GM23338 (cell line): Measurements from ENCODE around the gene SEC16A. TPM values are rescaled to one million over a fixed set of nuclear protein-coding genes. Genes with fewer than 3 reads are reported as not detected.

ENCODE experiments used
- ATAC-seq: fragments of 200-7000 bp; cut with Tn5 transposase; 3 replicates; pipeline ENCODE4 v1.9.1; 2020
- DNase-seq: peaks from one replicate; pipeline ENCODE4 v3.0.0-alpha.2; 2015; ENCODE audit warnings: low spot score
- H2AFZ ChIP-seq: fragments of 200-600 bp; sonication (generic); 2 replicates; pipeline ENCODE4 v1.8.0; 2016; ENCODE audit warnings: antibody characterized with exemption, mild to moderate bottlenecking, moderate library complexity
- H3F3A ChIP-seq: fragments of 200-600 bp; sonication (generic); replicated peaks from 2 replicates; pipeline ENCODE4 v1.8.0; 2017; ENCODE audit warnings: antibody characterized with exemption, mixed run types, low read depth
- H3K27ac ChIP-seq: fragments of 200-600 bp; sonication (generic); 2 replicates; pipeline ENCODE4 v1.6.1; 2016; ENCODE audit warnings: low read depth
- H3K27me3 ChIP-seq: fragments of 200-600 bp; sonication (generic); 2 replicates; pipeline ENCODE4 v1.8.0; 2016; ENCODE audit warnings: mild to moderate bottlenecking, mixed run types, moderate library complexity; ENCODE audit not compliant: insufficient read depth
- H3K36me3 ChIP-seq: fragments of 200-600 bp; sonication (generic); 2 replicates; pipeline ENCODE4 v1.8.0; 2016; ENCODE audit warnings: mild to moderate bottlenecking; ENCODE audit not compliant: insufficient read depth
- H3K4me1 ChIP-seq: fragments of 200-600 bp; sonication (generic); 2 replicates; pipeline ENCODE4 v1.8.0; 2016; ENCODE audit warnings: mild to moderate bottlenecking, moderate library complexity; ENCODE audit not compliant: insufficient read depth
- H3K4me2 ChIP-seq: fragments of 200-600 bp; sonication (generic); 2 replicates; pipeline ENCODE4 v1.7.1; 2017; ENCODE audit warnings: mixed run types
- H3K4me3 ChIP-seq: fragments of 200-600 bp; sonication (generic); 2 replicates; pipeline ENCODE4 v1.6.1; 2016; ENCODE audit warnings: mixed run types
- H3K79me2 ChIP-seq: fragments of 200-600 bp; sonication (generic); replicated peaks from 2 replicates; pipeline ENCODE4 v1.8.0; 2017; ENCODE audit warnings: mild to moderate bottlenecking; ENCODE audit not compliant: insufficient read depth
- H3K9me2 ChIP-seq: fragments of 200-600 bp; sonication (generic); 2 replicates; pipeline ENCODE4 v1.8.0; 2017; ENCODE audit not compliant: insufficient read depth
- H4K20me1 ChIP-seq: fragments of 200-600 bp; sonication (generic); replicated peaks from 2 replicates; pipeline ENCODE4 v1.8.0; 2017; ENCODE audit warnings: mild to moderate bottlenecking; ENCODE audit not compliant: insufficient read depth
- H3K27ac Mint-ChIP-seq: 2 replicates; pipeline ENCODE4 v1.8.0; 2020; ENCODE audit warnings: inconsistent platforms, mild to moderate bottlenecking, moderate library complexity, mixed read lengths
- H3K27me3 Mint-ChIP-seq: 3 replicates; pipeline ENCODE4 v1.8.0; 2022; ENCODE audit warnings: low read depth, mild to moderate bottlenecking, moderate library complexity, mixed read lengths, inconsistent platforms; ENCODE audit not compliant: insufficient read depth, poor library complexity
- H3K36me3 Mint-ChIP-seq: 3 replicates; pipeline ENCODE4 v1.8.0; 2021; ENCODE audit warnings: low read depth, mild to moderate bottlenecking, inconsistent platforms, moderate library complexity, mixed read lengths
- H3K4me1 Mint-ChIP-seq: 3 replicates; pipeline ENCODE4 v1.8.0; 2020; ENCODE audit warnings: mild to moderate bottlenecking, inconsistent platforms, mixed read lengths
- H3K4me3 Mint-ChIP-seq: 3 replicates; pipeline ENCODE4 v1.8.0; 2021; ENCODE audit warnings: moderate library complexity, mild to moderate bottlenecking, inconsistent platforms, mixed read lengths
- H3K9me3 Mint-ChIP-seq: 3 replicates; pipeline ENCODE4 v1.8.0; 2020; ENCODE audit warnings: moderate library complexity, mild to moderate bottlenecking, inconsistent platforms, mixed read lengths
- CTCF ChIP-seq, 2 experiments: fragments of 200-600 bp in 1 of 2; sonication (generic) in 1 of 2; conservative IDR thresholded peaks; 2 replicates each; pipeline versions ENCODE4 v1.5.1 to v1.6.1; 2016 to 2017; ENCODE audit warnings: antibody characterized with exemption in 2 of 2, low read depth in 2 of 2, mild to moderate bottlenecking in 2 of 2, moderate library complexity in 1 of 2
- ETS1 ChIP-seq: IDR thresholded peaks from 2 replicates; pipeline ENCODE4 v1.6.1; 2016; ENCODE audit warnings: antibody characterized with exemption
- EZH2 ChIP-seq: fragments of 200-600 bp; sonication (generic); IDR thresholded peaks from one replicate; pipeline ENCODE4 v1.8.0; 2017; ENCODE audit warnings: antibody characterized with exemption, mild to moderate bottlenecking, low read depth; ENCODE audit not compliant: unreplicated experiment
- EZH2phosphoT487 ChIP-seq: fragments of 200-600 bp; sonication (generic); IDR thresholded peaks from one replicate; pipeline ENCODE4 v1.8.1; 2018; ENCODE audit warnings: antibody characterized with exemption; ENCODE audit not compliant: unreplicated experiment
- NANOG ChIP-seq: IDR thresholded peaks from 2 replicates; pipeline ENCODE4 v1.6.1; 2016; ENCODE audit warnings: antibody characterized with exemption, borderline replicate concordance
- REST ChIP-seq: IDR thresholded peaks from one replicate; pipeline ENCODE4 v1.6.1; 2018; ENCODE audit warnings: antibody characterized with exemption; ENCODE audit not compliant: unreplicated experiment
- STAT1 ChIP-seq: IDR thresholded peaks from one replicate; pipeline ENCODE4 v1.6.1; 2016; ENCODE audit warnings: antibody characterized with exemption; ENCODE audit not compliant: unreplicated experiment
- ZNF114 ChIP-seq: fragments of 250-450 bp; sonication (Bioruptor Pico); IDR thresholded peaks from 2 replicates; pipeline ENCODE4 v1.5.0; 2020; ENCODE audit warnings: mild to moderate bottlenecking, moderate library complexity
- polyA plus RNA-seq: library from polyadenylated mRNA; unstranded; fragments of >200 nt; fragmentation: Nextera tagmentation; extraction: Ambion mirVana; gene quantifications from 2 replicates; pipeline ENCODE4 v1.2.1, GENCODE V29; 2016
- total RNA-seq: library from RNA; depleted of rRNA; stranded (reverse); fragments of >200 nt; shearing (Covaris generic); gene quantifications from 2 replicates; pipeline ENCODE4 v1.2.3, GENCODE V29; 2014

Gene SEC16A
- total and polyA plus RNA-seq, 2 experiments from 2014 or later, result 34.0 to 59.2 TPM

GRCh38 chr9:136432591-136432990, 50.2 kb downstream of the SEC16A start:
- H2AFZ ChIP-seq, result no peak overlapping the region
- TF ChIP-seq EZH2 (no peak), ETS1 (no peak)
- H3K36me3 ChIP-seq, result no peaks in the 10 kb centered on the region
- Mint-ChIP-seq H3K27ac (no peak overlapping the region), H3K4me3 (no peak overlapping the region), H3K27me3 (peaks cover 8% of the 10 kb centered on the region), H3K36me3 (peaks cover 3% of the 10 kb centered on the region), H3K4me1 (peaks cover 11% of the 10 kb centered on the region), H3K9me3 (no peaks in the 10 kb centered on the region)
- peaks cover 19% of the 10 kb centered on the region for H3K79me2 ChIP-seq
- peaks cover 11% of the 10 kb centered on the region; the same call in 1 of the 2 replicates for H4K20me1 ChIP-seq
- H3K9me2 ChIP-seq, result no peaks in the 10 kb centered on the region
- H3K4me2 ChIP-seq, result no peak overlapping the region
- no peak overlapping the region for H3K27ac ChIP-seq
- H3K4me1 ChIP-seq, result no peaks in the 10 kb centered on the region
- ATAC-seq (no peak), DNase-seq (no peak)
- no peaks in the 10 kb centered on the region for H3F3A ChIP-seq
- no peaks in the 10 kb centered on the region for H3K27me3 ChIP-seq
- H3K4me3 ChIP-seq, result no peak overlapping the region

- no peaks in the 10 kb centered on the region for H3K27me3 ChIP-seq
- no peak overlapping the region for H2AFZ ChIP-seq
- Mint-ChIP-seq H3K9me3 (no peaks in the 10 kb centered on the region), H3K36me3 (peaks cover 5% of the 10 kb centered on the region; the same call in 2 of the 3 replicates), H3K27ac (no peak overlapping the region), H3K27me3 (peaks cover 9% of the 10 kb centered on the region), H3K4me3 (no peak overlapping the region), H3K4me1 (peaks cover 4% of the 10 kb centered on the region; the same call in 2 of the 3 replicates)
- H3K4me1 ChIP-seq, result no peaks in the 10 kb centered on the region
- no peak overlapping the region for H3K4me3 ChIP-seq
- no peak for DNase-seq
- peaks cover 6% of the 10 kb centered on the region; the same call in 1 of the 2 replicates for H4K20me1 ChIP-seq
- no peaks in the 10 kb centered on the region for H3K9me2 ChIP-seq
- no peak overlapping the region for H3K27ac ChIP-seq
- no peaks in the 10 kb centered on the region for H3F3A ChIP-seq
- ATAC-seq, result no peak
- peaks cover 12% of the 10 kb centered on the region for H3K79me2 ChIP-seq
- H3K4me2 ChIP-seq, result no peak overlapping the region
- no peaks in the 10 kb centered on the region for H3K36me3 ChIP-seq
- no peak for TF ChIP-seq EZH2phosphoT487
- no peak for TF ChIP-seq STAT1
- no peak for TF ChIP-seq ETS1
- no peak for TF ChIP-seq ZNF114 (CRISPR knock-in tag)
- no peak for TF ChIP-seq REST
- TF ChIP-seq CTCF (conservative IDR thresholded peaks at IDR 0.05; ENCODE audit: low read depth in 2 of 2), result no peak
- no peak for TF ChIP-seq NANOG
These were observed 51.0 kb downstream of the SEC16A start for GRCh38 chr9:136431782-136432350.
